Panc1 (cell line): Measurements from ENCODE around the gene ADGRV1.

Experiments used
- CTCF ChIP-seq: fragments of 450-650 bp; IDR thresholded peaks from 2 replicates; pipeline ENCODE4 v1.5.1; 2017; ENCODE audit warnings: mild to moderate bottlenecking
- REST ChIP-seq, 2 experiments: IDR thresholded peaks; 2 replicates each; pipeline ENCODE4 v1.6.1; 2011 to 2012; ENCODE audit warnings: low read depth in 2 of 2, control low read depth in 1 of 2, low read length in 1 of 2, mild to moderate bottlenecking in 1 of 2, moderate library complexity in 1 of 2; ENCODE audit not compliant: insufficient read depth in 1 of 2
- TCF7L2 ChIP-seq: IDR thresholded peaks from 2 replicates; pipeline ENCODE4 v1.6.1; 2011; ENCODE audit warnings: mild to moderate bottlenecking, low read depth, low read length, inconsistent platforms

GRCh38 chr5:91072881-91073280 lies 514.3 kb downstream of the ADGRV1 start:
- TF ChIP-seq CTCF = no peak
- TF ChIP-seq REST (IDR thresholded peaks at IDR 0.05; ENCODE audit: insufficient read depth in 1 of 2, low read depth in 2 of 2, low read length in 1 of 2) = no peak
- no peak for TF ChIP-seq TCF7L2
